GM19099 (cell line): ENCODE measurements around the gene LRP11.

Source experiments
- POLR2A ChIP-seq: IDR thresholded peaks from 3 replicates; pipeline ENCODE4 v1.6.1; 2011; ENCODE audit warnings: low read depth; ENCODE audit not compliant: insufficient read length; ENCODE audit errors: extremely low read depth

LRP11 gene

GRCh38 chr6:149843051-149843633 lies 21.0 kb downstream of the LRP11 start:
- TF ChIP-seq POLR2A = no peak

GRCh38 chr6:149842331-149842730 lies 21.8 kb downstream of the LRP11 start:
- TF ChIP-seq POLR2A = no peak

GRCh38 chr6:149840345-149841075 lies 23.6 kb downstream of the LRP11 start:
- TF ChIP-seq POLR2A = no peak

GRCh38 chr6:149834513-149835481 lies 29.4 kb downstream of the LRP11 start:
- no peak for TF ChIP-seq POLR2A

- TF ChIP-seq POLR2A = no peak
Observed at GRCh38 chr6:149833651-149834050, 30.5 kb downstream of the LRP11 start.

- no peak for TF ChIP-seq POLR2A
Observed at GRCh38 chr6:149831308-149831820, 32.8 kb downstream of the LRP11 start.

GRCh38 chr6:149830731-149831307 lies 33.3 kb downstream of the LRP11 start:
- no peak for TF ChIP-seq POLR2A

- no peak for TF ChIP-seq POLR2A
Observed at GRCh38 chr6:149825292-149825691, 38.9 kb downstream of the LRP11 start.

GRCh38 chr6:149823013-149823412 lies 41.1 kb downstream of the LRP11 start:
- TF ChIP-seq POLR2A = no peak

GRCh38 chr6:149821492-149821891 lies 42.7 kb downstream of the LRP11 start:
- TF ChIP-seq POLR2A = no peak

- TF ChIP-seq POLR2A = no peak
Observed at GRCh38 chr6:149820506-149820905, 43.7 kb downstream of the LRP11 start.

- no peak for TF ChIP-seq POLR2A
Observed at GRCh38 chr6:149815788-149816187, 48.4 kb downstream of the LRP11 start.

GRCh38 chr6:149813351-149813750 lies 50.8 kb downstream of the LRP11 start:
- TF ChIP-seq POLR2A = no peak

- no peak for TF ChIP-seq POLR2A
Observed at GRCh38 chr6:149809798-149810197, 54.4 kb downstream of the LRP11 start.

GRCh38 chr6:149806127-149806526 lies 58.0 kb downstream of the LRP11 start:
- no peak for TF ChIP-seq POLR2A
